ENCODE results near the gene NOTCH1. TPM values are rescaled to one million over a fixed set of nuclear protein-coding genes. Genes with fewer than 3 reads are reported as not detected.

The NOTCH1 gene
- polyA plus RNA-seq, 1 donor from 2014 or later: 0.15 TPM

DNA sequence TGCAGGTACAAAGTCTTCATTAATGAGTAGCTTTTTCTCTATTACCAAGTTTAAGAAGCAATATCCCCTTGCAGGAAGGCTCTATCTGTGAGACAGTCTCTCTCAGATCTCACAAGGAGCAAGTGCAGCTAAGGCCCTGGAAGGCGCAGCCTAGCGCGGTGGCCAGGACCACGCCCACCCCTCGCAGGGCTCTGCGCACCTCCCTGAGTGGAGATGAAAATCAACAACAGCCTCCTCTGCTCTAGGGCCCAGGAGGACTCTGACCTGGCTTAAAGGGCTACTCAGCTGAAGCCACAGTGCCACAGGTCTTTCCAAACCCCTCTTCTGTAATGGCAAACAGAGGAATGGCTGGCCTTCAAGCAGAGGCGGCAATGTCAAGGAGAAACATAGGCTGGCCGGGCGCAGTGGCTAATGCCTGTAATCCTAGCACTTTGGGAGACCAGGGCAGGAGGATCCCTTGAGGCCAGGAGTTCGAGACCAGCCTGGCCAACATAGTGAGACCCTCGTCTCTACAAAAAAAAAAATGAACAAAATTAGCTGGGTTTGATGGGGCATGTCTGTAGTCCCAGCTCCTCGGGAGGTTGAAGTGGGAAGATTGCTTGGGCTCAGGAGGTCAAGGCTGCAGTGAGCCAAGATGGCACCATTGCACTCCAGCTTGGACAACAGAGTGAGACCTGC is 74.9 kb downstream of the NOTCH1 start:
- Histone ChIP-seq H3K9me2 (ENCODE audit: insufficient read depth, low read length) (no peaks in the 10 kb centered on the region), H3K36me3 (ENCODE audit: insufficient read depth, low read length) (peaks cover 4% of the 10 kb centered on the region), H3K4me2 (ENCODE audit: low read length) (no peak overlapping the region), H3K79me2 (replicated peaks; ENCODE audit: insufficient read depth, low read length) (peaks cover 10% of the 10 kb centered on the region), H3K9ac (ENCODE audit: low read length) (no peak overlapping the region), H3K9me3 (ENCODE audit: low read length) (no peaks in the 10 kb centered on the region), H3K27ac (ENCODE audit: low read length) (no peak overlapping the region), H2AFZ (ENCODE audit: low read depth, low read length) (no peak overlapping the region), H4K20me1 (ENCODE audit: insufficient read depth) (peaks cover 7% of the 10 kb centered on the region), H3F3A (ENCODE audit: insufficient read depth, low read length, poor library complexity, severe bottlenecking) (no peaks in the 10 kb centered on the region), H3K4me3 (ENCODE audit: low read length) (no peak overlapping the region), H3K27me3 (ENCODE audit: insufficient read depth, low read depth, low read length) (no peaks in the 10 kb centered on the region)
- TF ChIP-seq SMC3 (conservative IDR thresholded peaks at IDR 0.05; ENCODE audit: poor library complexity) (no peak), TAF1 (IDR thresholded peaks at IDR 0.05; ENCODE audit: low read depth) (no peak), POLR2AphosphoS5 (IDR thresholded peaks at IDR 0.05) (no peak), RAD21 (conservative IDR thresholded peaks at IDR 0.05) (no peak), EP300 (conservative IDR thresholded peaks at IDR 0.05; ENCODE audit: poor library complexity, severe bottlenecking) (no peak), MXI1 (conservative IDR thresholded peaks at IDR 0.05; ENCODE audit: poor library complexity, severe bottlenecking) (no peak), EZH2 (IDR thresholded peaks at IDR 0.05; ENCODE audit: borderline replicate concordance, insufficient read depth, low read length, poor library complexity, severe bottlenecking) (no peak)
- TF ChIP-seq, protein P1, sequence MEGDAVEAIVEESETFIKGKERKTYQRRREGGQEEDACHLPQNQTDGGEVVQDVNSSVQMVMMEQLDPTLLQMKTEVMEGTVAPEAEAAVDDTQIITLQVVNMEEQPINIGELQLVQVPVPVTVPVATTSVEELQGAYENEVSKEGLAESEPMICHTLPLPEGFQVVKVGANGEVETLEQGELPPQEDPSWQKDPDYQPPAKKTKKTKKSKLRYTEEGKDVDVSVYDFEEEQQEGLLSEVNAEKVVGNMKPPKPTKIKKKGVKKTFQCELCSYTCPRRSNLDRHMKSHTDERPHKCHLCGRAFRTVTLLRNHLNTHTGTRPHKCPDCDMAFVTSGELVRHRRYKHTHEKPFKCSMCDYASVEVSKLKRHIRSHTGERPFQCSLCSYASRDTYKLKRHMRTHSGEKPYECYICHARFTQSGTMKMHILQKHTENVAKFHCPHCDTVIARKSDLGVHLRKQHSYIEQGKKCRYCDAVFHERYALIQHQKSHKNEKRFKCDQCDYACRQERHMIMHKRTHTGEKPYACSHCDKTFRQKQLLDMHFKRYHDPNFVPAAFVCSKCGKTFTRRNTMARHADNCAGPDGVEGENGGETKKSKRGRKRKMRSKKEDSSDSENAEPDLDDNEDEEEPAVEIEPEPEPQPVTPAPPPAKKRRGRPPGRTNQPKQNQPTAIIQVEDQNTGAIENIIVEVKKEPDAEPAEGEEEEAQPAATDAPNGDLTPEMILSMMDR (IDR thresholded peaks at IDR 0.05; ENCODE audit: poor library complexity, severe bottlenecking): no peak
- TF ChIP-seq, protein P2, sequence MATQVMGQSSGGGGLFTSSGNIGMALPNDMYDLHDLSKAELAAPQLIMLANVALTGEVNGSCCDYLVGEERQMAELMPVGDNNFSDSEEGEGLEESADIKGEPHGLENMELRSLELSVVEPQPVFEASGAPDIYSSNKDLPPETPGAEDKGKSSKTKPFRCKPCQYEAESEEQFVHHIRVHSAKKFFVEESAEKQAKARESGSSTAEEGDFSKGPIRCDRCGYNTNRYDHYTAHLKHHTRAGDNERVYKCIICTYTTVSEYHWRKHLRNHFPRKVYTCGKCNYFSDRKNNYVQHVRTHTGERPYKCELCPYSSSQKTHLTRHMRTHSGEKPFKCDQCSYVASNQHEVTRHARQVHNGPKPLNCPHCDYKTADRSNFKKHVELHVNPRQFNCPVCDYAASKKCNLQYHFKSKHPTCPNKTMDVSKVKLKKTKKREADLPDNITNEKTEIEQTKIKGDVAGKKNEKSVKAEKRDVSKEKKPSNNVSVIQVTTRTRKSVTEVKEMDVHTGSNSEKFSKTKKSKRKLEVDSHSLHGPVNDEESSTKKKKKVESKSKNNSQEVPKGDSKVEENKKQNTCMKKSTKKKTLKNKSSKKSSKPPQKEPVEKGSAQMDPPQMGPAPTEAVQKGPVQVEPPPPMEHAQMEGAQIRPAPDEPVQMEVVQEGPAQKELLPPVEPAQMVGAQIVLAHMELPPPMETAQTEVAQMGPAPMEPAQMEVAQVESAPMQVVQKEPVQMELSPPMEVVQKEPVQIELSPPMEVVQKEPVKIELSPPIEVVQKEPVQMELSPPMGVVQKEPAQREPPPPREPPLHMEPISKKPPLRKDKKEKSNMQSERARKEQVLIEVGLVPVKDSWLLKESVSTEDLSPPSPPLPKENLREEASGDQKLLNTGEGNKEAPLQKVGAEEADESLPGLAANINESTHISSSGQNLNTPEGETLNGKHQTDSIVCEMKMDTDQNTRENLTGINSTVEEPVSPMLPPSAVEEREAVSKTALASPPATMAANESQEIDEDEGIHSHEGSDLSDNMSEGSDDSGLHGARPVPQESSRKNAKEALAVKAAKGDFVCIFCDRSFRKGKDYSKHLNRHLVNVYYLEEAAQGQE (IDR thresholded peaks at IDR 0.05; ENCODE audit: borderline replicate concordance): no peak

DNA sequence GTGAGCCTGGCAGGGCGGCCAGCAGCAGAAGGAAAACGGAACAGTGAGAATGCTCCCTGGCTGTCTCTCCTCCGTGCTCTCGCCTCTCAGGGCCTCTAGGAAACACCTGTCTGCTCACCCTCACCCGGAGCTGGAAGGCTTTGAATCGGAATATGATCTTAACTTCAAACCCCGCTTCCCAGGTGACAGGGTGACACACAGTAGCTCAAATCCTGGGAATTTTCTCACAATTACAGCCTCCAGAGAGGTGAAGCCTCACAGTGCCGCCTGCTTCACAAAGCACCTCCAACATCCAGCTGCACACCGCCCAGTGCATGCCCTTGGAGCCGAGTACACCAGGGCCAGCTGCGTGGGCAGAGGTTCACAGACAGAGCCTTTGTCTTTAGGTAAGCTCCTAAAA is 75.5 kb downstream of the NOTCH1 start:
- H4K20me1 ChIP-seq (ENCODE audit: insufficient read depth): peaks cover 7% of the 10 kb centered on the region
- H3K9ac ChIP-seq (ENCODE audit: low read length): no peak overlapping the region

More for the DNA sequence above, 75.5 kb downstream of the NOTCH1 start:
- H3K36me3 ChIP-seq (ENCODE audit: insufficient read depth, low read length): peaks cover 4% of the 10 kb centered on the region
- TF ChIP-seq, protein P2 (IDR thresholded peaks at IDR 0.05; ENCODE audit: borderline replicate concordance): no peak
- TF ChIP-seq RAD21 (conservative IDR thresholded peaks at IDR 0.05) (no peak), SMC3 (conservative IDR thresholded peaks at IDR 0.05; ENCODE audit: poor library complexity) (no peak), EP300 (conservative IDR thresholded peaks at IDR 0.05; ENCODE audit: poor library complexity, severe bottlenecking) (no peak), POLR2AphosphoS5 (IDR thresholded peaks at IDR 0.05) (no peak), TAF1 (IDR thresholded peaks at IDR 0.05; ENCODE audit: low read depth) (no peak), MXI1 (conservative IDR thresholded peaks at IDR 0.05; ENCODE audit: poor library complexity, severe bottlenecking) (no peak), EZH2 (IDR thresholded peaks at IDR 0.05; ENCODE audit: borderline replicate concordance, insufficient read depth, low read length, poor library complexity, severe bottlenecking) (no peak)
- TF ChIP-seq, protein P1 (IDR thresholded peaks at IDR 0.05; ENCODE audit: poor library complexity, severe bottlenecking): no peak
- H3F3A ChIP-seq (ENCODE audit: insufficient read depth, low read length, poor library complexity, severe bottlenecking): no peaks in the 10 kb centered on the region
- H3K9me2 ChIP-seq (ENCODE audit: insufficient read depth, low read length): no peaks in the 10 kb centered on the region
- peaks cover 10% of the 10 kb centered on the region for H3K79me2 ChIP-seq (replicated peaks; ENCODE audit: insufficient read depth, low read length)
- H2AFZ ChIP-seq (ENCODE audit: low read depth, low read length): no peak overlapping the region
- H3K4me2 ChIP-seq (ENCODE audit: low read length): no peak overlapping the region
- no peaks in the 10 kb centered on the region for H3K27me3 ChIP-seq (ENCODE audit: insufficient read depth, low read depth, low read length)
- H3K9me3 ChIP-seq (ENCODE audit: low read length): no peaks in the 10 kb centered on the region
- no peak overlapping the region for H3K4me3 ChIP-seq (ENCODE audit: low read length)
- H3K27ac ChIP-seq (ENCODE audit: low read length): no peak overlapping the region
